ENCODE data around the gene FLVCR2.
A peak's percentile ranks its signal among the peaks of the same experiment; 100 is the strongest.

The FLVCR2 gene

GRCh38 chr14:75558440-75558839, 20.0 kb upstream of the FLVCR2 start:
- no peak for DNase-seq

GRCh38 chr14:75559045-75559444, 19.4 kb upstream of the FLVCR2 start:
- no peak for DNase-seq

DNA sequence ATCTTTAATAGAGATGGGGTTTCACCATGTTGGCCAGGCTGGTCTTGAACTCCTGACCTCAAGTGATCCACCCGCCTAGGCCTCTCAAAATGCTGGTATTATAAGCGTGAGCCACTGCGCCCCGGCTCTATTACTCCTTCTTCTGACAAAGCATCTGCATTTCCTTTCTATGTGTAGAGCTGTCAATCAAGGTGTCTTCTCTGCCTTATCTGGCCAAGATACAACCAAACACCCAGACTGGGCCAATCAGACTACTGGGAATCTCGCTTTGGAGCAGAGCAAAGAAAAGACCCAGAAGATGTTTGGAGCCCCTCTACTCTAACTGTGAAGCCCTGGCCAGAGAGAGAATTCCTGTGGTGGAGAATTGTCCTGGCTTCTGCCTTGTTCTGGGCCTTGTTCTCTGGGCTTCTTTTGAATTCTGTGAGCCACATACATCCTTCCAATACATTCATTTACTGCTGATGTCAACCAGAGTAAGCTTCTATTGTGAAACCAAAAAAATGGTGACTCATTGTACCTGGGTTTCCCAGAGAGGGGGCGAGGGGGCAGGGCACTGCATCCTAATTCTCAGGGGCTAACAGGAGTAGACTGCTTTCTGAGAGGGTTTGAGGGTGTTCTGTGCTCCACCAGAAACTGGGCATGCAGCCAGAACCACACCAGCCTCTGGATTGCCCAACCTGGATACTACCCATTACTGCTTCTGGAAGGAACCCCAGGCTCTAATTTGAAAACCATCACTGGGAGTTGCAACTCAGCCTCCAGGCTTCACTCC, 18.8 kb upstream of the FLVCR2 start:
- no peak for DNase-seq

GRCh38 chr14:75561013-75561432, 17.4 kb upstream of the FLVCR2 start:
- DNase-seq: peak; percentile 45

- no peak for DNase-seq
Observed at GRCh38 chr14:75562089-75562488, 16.3 kb upstream of the FLVCR2 start.

GRCh38 chr14:75562489-75562888, 15.9 kb upstream of the FLVCR2 start:
- DNase-seq: no peak

DNA sequence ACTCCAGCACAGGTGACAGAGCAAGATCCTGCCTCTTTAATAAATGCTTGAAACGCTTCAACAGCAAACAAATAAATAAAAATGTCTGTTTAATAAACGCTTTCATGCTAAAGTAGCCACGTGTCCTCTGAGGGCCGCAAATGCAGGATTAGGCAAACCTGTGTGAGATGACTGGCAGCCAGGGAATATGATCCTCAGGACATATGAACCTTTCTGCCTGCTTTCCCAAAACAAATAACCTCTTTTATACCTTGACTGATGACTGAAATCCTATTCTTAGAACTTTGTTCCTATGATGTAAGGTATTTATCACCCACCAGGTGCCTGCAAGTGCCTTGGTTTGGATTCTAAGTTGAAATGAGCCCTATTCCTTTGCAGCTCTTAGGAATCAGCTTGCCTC, 14.5 kb upstream of the FLVCR2 start:
- no peak for DNase-seq

DNA sequence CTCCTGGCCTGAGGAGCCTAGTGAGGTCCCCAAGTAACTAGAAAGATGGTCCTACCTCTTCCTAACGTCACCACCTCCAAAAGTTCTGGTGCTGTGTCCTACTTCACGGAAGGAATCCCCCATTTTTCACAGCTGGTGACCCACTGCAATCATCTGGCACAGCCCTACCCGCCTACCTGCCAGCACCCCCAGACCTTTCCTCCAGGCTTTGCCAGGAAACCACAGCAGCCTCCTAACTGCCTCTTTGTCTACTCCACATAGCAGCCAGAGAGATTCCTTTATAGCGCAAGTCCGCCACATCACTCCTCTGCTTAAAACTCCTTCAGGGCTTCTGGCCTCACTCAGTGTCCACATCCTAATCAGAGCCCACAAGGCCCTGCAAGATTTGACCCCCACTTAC, 13.4 kb upstream of the FLVCR2 start:
- DNase-seq: no peak

DNA sequence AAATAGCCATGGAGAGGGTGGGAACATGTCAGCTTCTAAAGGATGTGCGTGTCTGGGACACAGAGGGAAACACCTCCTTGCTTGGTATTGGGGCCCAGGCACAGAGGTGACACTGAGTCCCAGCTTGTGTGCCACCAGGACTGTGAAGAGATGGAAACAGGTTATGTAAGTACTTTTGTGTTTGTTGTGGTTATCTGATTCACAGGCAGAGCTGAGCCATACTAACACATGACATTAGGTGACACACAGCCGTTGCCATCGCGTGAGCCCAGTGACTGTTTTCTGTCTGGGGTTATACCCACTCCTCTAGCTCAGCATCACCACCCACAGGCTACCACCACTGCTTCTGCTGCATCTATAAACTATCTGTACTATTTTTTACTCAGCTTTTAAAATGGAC, 12.1 kb upstream of the FLVCR2 start:
- DNase-seq: peak; percentile 63

GRCh38 chr14:75566752-75567151, 11.7 kb upstream of the FLVCR2 start:
- no peak for DNase-seq

GRCh38 chr14:75568140-75568539, 10.3 kb upstream of the FLVCR2 start:
- no peak for DNase-seq

GRCh38 chr14:75568791-75569190, 9.6 kb upstream of the FLVCR2 start:
- no peak for DNase-seq

- peak; percentile 39 for DNase-seq
Observed at GRCh38 chr14:75570797-75571196, 7.6 kb upstream of the FLVCR2 start.

GRCh38 chr14:75572104-75572503, 6.3 kb upstream of the FLVCR2 start:
- no peak for DNase-seq

DNA sequence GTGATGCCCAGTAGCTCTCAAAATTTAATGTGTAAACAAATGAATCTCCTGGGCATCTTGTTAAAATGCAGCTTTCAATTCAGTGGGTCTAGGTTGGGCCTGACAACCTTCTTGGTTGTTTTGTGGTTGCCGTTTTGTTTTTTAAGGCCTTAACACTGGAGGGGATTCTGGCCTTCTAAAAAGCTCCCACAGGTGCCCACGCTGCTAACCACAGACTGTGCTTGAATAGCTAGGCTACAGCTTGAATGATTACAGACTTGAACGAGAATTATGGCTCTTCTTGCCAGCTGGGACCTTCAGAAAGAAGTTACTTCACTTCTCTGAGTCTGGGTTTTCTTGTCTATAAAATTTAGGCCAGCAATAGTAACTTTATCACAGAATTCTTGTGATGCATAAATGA, 1.3 kb upstream of the FLVCR2 start:
- DNase-seq: no peak

GRCh38 chr14:75577729-75578101, 705 bp upstream of the FLVCR2 start:
- DNase-seq: peak; percentile 75

GRCh38 chr14:75578786-75579337, 442 bp downstream of the FLVCR2 start:
- no peak for DNase-seq

DNA sequence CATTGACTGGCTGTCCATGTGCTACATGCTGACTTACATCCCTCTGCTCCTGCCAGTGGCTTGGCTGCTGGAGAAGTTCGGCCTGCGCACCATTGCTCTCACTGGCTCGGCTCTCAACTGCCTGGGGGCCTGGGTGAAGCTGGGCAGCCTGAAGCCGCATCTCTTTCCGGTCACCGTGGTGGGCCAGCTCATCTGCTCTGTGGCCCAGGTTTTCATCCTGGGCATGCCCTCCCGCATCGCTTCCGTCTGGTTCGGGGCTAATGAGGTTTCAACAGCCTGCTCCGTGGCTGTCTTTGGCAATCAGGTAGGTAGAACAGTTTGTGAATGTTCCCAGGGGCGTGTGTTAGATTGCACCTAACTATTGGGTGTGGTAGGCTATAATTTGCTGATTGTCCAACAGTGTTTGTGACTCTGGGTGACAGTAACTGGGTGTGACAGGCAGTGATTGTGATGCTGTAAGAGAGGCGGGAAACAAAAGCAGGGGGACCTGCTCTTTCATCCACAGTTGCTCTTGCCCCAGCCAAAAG, 981 bp downstream of the FLVCR2 start:
- DNase-seq: no peak

GRCh38 chr14:75579882-75580281, 1.5 kb downstream of the FLVCR2 start:
- DNase-seq: no peak

GRCh38 chr14:75587388-75587787, 9.0 kb downstream of the FLVCR2 start:
- no peak for DNase-seq

GRCh38 chr14:75589931-75590330, 11.5 kb downstream of the FLVCR2 start:
- no peak for DNase-seq

DNA sequence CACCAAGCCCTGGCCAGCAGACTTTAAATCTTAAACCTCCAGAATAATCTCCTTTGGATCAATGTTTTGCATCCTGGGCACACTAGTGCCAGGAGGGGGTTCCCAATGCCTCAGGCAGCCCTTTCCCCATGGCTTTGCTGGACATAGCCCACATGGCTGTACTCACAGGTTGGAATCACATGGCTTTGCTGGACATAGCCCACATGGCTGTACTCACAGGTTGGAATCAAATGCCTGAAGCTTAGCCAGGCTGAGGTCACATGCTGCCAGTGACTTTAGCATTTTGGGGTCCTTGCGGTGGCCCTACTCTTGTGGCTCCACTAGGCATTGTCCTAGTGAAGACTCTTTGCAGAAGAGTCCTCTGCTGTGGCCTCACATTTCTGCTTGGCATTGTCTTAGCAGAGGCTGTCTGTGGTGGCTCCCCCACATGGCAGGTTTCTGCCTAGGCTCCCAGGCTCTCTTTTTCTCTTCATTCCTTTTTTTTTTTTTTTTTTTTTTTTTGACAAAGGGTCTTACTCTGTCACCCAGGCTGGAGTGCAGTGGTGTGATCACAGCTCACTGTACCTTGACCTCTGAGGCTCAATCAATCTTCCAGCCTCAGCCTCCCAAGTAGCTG, 13.0 kb downstream of the FLVCR2 start:
- DNase-seq: no peak

DNA sequence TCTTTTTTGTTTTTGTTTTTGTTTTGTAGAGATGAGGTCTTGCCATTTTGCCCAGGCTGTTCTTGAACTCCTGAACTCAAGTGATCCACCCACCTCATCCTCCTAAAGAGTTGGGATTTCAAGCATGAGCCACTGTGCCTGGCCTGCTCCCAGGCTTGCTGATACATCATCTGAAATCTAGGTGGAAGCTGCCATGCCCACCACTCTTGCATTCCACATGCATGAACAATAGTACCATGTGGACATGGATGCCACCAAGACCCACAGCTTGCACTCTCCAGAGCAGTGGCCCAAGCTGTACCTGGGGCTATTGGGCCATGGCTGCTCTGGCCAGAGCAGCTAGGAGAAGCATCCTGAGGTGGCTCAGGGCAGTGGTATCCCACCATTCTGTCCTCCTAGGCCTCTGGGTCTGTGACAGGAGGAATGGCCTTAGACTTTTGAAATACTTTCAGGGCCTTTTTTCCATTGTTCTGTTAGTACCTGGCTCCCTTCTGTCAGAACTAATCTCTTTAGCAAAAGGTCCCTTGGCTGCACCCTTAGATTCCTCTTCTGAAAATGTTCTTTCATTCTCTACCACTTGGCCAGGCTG, 13.7 kb downstream of the FLVCR2 start:
- DNase-seq: no peak

DNA sequence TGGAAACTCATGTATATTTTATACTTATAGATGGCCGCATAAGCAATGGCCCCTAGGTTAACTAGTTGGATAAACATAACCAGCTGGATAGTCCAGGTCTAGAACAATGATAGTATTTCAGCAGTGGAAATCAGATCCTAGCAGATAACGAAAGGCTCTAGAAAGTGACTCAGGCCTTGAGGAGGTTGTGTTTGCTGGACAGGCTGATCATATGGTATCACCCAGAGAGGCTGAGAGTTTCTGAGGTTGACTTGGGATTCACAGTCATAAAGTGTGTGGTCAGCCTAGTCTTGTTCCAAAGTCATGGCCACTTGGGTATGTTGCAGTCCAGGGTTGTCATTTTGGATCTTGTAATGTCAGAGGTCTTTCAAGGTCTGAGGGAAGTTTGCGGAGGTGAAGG, 16.8 kb downstream of the FLVCR2 start:
- no peak for DNase-seq

All from CD4-positive, alpha-beta T cell treated with Interleukin-15 for 1 hour (primary cell).